NCI-H510A (cell line): Measurements from ENCODE around the gene ST6GAL1.
"Not testable (repeated sequence)": the region's sequence is repeated elsewhere in the genome, so short reads cannot be mapped to it uniquely, and the experiment has no call there.

Experiments used
- DNase-seq: peaks from one replicate; lab custom pipeline; 2025; lab: John Stamatoyannopoulos, UW

The ST6GAL1 gene

DNA sequence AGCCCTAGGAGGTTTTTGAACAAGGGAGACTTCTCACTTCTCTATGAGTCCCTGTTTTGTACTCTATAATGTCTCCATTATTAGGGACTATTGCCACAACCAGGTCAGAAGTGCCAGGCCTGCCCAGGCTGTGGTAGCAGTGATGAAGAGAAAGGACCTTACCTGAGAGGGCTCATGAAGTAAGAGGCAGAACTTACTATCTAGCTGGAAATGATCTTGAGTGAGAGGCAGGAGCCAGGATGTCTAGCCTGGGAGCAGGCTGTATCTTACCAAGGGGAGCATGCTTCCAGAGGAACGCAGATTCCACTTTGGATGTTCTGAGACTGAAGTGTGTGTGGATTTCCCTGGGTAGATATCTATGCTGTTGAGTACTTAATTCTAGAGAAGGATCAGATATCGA lies 115.7 kb downstream of the ST6GAL1 start:
- DNase-seq = no peak

DNA sequence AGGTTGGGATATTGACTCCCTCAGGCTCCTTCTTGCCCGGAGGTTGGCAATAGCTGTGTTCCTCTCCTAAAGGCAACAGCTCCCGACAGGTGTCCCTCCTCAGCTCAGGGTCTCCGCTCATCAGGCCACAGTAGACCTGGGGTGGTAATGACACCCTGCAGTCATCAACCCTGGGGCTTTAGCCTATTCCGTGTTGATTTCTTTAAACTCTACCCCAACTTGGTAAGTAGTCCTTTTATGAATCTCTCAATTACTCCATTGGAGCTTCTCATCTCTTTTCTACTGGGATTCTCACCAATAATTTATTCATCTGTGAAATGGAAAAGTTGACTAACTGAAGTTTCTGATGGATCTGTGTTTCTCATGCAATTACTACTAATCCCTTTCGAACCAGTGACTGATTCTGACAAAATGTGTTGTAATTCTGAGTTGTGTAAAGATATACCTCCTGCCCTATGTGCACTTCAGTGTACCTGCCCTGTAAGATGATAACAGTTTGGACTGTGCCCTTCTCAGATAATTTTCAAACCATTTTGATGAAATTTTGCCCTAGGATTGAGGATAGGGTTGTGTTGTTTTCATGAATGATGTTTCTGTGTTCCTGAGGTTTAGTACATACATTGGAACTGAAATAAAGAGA lies 119.3 kb downstream of the ST6GAL1 start:
- DNase-seq = no peak

DNA sequence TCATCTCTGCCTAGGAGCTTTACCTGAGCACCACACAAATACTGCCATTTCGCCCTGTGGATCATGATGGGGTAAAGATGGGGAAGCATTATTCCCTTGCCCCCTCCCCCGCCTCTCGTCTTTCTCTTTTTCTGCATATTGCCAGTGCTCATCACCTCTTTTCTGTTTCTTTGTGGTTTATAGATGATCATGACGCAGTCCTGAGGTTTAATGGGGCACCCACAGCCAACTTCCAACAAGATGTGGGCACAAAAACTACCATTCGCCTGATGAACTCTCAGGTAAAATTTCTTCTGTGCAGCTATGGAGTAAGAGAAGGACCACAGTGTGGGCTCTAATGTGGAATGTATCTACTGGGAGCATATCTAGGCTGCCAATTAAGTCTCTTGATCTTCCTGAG lies 120.7 kb downstream of the ST6GAL1 start:
- no peak for DNase-seq

DNA sequence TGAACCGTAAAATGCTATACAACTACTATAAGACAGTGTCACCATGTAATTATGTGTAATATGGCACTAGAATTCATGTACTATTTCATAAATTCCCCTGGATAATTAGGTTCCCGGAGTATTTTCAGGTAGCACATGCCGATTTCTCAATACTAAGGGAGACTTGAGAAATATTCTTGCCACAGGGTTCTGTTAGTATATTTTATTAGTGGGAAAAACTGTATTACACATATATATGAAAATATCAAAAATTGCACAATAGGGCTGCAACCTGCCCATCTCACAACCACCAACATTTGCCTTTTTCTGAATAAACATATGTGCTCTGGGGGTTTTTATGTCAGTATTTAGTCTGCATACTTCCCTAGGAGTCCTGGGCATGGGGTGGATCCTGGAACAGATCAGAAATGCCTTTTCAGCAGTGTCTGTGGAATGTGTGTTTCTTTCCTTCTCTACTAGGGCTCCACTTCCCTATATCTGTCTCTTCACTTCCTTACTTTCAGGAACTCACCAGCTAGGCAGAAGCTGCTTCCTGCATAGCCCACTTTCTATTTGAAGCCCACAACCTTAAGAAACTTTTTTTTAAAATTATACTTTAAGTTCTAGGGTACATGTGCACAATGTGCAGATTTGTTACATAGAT lies 121.5 kb downstream of the ST6GAL1 start:
- no peak for DNase-seq

DNA sequence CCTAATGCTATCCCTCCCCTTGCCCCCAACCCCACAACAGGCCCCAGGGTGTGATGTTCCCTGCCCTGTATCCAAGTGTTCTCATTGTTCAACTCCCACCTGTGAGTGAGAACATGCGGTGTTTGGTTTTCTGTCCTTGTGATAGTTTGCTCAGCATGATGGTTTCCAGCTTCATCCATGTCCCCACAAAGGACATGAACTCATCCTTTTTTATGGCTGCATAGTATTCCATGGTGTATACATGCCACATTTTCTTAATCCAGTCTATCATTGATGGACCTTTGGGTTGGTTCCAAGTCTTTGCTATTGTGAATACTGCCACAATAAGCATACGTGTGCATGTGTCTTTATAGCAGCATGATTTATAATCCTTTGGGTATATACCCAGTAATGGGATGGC lies 122.1 kb downstream of the ST6GAL1 start:
- not testable (repeated sequence) for DNase-seq

DNA sequence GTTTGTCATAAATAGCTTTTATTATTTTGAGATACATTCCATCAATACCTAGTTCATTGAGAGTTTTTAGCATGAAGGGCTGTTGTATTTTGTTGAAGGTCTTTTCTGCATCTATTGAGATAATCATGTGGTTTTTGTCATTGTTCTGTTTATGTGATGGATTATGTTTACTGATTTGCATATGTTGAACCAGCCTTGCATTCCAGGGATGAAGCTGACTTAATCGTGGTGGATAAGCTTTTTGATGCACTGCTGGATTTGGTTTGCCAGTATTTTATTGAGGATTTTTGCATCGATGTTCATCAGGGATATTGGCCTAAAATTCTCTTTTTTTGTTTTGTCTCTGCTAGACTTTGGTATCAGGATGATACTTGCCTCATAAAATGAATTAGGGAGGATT lies 124.1 kb downstream of the ST6GAL1 start:
- DNase-seq = not testable (repeated sequence)

DNA sequence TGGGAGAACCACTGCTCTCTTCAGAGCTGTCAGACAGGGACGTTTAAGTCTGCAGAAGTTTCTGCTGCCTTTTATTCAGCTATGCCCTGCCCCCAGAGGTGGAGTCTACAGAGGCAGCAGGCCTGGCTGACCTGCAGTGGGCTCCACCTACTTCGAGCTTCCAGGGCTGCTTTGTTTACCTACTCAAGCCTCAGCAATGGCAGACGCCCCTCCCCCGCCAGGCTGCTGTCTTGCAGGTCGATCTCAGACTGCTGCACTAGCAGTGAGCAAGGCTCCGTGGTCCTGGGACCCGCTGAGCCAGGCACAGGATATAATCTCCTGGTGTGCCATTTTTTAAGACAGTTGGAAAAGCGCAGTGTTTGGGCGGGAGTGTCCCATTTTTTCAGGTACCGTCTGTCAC lies 127.5 kb downstream of the ST6GAL1 start:
- DNase-seq = not testable (repeated sequence)

DNA sequence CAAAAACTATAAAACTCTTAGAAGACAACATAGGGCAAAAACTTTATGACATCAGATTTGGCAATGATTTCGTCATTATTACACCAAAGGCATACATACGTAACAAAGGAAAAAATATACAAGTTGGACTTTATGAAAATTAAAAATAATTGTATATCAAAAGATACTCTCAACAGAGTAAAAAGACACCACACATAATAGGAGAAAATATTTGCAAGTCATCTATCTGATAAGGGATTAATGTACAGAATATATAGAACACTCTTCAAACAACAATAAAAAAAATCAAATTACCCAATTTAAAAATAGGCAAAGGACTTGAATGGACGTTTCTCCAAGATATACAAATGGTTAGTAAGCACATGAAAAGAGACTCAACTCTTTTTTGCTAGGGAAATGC lies 131.4 kb downstream of the ST6GAL1 start:
- DNase-seq = no peak

DNA sequence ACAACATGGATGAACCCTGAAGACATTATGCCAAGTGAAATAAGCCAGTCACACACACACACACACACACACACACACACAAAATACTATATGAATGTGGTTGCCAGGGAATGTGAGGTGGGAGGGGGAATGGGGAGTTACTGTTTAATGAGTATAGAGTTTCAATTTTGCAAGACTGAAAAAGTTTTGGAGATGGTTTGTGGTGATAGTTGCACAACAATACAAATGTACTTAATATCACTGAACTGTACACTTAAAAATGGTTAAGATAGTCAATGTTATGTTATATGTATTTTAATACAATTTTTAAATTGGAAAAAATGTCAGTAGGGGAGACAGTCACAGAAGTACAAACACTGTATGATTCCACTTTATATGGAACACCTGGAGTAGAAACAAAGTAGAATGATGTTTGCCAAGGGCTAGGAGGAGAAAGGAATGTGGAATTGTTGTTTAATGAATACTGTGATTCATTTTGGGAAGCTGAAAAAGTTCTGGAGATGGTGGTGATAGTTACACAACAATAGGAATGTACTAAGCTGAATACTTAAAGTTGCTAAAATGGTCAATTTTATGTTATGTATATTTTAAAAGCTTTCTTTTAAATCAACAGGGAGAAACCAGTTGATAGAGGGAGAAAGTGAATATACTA lies 132.3 kb downstream of the ST6GAL1 start:
- no peak for DNase-seq

DNA sequence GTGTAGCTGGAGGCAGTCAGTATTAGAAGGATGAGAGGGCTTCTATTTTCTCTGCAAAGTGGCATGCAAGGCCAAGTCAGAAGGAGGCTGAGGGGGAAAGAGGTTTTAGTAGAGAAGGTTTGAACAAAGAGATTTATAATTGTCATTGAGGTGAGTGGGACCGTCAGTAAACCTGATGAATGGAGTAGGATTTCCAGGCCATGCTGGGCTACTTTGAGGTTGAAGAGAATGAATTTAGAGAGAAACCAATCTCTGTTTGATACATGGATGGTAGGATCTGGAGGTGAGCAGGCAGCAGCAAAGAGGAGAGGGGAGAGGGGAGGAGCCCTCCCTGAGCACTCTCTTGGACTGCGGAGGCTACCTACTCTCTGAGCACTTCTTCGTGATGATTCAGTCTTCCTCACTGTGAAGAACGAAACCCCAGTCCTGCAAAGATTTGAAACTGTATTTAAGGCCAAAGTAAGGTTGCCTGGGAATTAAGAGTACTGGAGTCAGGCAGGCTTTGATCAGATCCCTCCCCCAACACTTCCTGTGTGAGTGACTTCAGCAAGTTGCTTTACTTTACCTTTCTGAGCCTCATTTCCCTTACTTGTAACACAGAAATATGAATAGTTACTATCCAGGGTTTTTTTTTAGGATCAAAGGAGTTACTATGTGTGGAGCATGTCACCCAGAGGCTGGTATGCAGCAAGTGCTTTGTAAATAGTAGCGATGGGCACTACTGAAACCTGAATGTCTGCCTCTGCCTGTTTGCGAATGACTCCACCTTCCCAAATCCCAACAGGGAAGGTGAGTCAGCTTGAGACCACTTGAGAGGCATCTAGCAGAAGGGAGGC lies 133.2 kb downstream of the ST6GAL1 start:
- DNase-seq = no peak

DNA sequence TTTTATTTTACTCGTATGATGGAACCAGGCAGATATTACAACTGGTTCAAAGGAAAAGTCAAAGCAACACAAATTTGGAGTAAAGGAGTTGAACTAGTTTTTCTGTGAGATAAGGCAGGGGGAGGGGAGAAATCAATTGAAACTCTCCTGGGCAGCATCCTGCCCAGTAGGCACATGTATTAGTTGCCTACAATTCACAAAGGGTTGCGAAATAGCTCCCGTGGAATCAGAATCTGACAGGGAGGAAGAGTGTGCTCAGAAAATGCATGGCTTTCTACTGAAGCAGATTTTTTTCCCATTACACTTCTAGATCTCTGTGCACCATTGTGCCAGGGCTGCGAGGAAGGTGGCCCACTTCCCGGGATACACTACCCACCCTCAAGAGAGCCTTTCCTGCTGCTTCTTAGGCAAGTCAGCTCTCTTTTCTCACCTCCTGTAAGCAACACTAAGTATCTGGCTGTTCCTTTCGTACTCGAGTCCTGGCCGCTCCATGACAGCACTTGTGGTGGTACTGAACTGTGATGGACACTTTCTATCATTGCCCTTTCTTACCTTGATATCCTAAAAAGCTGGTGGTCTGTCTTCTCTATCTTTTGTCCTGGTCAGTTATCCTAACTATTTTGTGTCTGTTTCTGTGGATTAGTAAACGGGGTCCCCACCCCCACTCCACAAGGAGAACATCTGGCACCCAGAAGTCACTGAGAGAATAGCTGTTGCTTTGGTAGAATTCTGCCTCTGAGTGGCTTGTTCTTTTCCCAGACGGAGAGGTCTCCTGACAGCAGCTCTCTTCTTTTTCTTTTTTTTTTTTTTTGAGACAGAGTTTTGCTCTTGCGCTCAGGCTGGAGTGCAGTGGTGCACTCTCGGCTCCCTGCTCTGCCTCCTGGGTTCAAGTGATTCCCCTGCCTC lies 134.1 kb downstream of the ST6GAL1 start:
- DNase-seq = peak; percentile 13

DNA sequence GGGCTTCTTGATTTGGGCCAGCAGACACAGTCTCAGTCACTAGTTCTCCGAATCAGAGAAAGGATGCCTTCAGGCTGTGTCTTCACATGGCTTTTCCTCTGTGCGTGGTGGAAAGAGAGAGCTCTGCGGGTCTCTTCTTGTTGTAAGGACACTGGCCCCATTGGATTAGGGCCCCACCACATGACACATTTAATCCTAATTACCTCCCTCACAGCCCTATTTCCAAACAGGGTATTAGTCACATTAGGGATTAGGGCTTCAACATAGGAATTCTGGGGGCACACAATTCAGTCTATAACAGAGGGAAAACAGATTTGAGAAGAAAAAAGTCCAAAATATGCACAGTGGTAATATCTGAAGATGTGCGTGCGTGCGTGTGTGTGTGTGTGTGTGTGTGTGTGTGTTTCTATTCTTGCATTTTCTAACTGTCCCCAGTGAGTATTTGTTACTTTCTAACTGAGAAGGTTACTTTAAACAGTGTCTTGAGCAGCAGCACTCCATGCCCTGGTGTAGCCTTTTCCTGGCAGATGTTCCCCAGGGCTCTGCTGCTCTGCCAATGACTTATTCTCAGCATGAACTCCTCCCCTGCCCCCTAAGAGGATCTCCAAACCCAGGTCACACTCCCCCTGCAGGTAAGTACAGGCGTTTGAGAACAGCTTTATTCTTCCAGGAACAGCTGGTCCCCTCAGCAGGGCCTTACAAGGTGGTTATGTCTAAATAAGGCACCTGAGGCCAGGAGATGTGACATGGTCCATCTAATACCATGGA lies 136.1 kb downstream of the ST6GAL1 start:
- DNase-seq = peak; percentile 44

DNA sequence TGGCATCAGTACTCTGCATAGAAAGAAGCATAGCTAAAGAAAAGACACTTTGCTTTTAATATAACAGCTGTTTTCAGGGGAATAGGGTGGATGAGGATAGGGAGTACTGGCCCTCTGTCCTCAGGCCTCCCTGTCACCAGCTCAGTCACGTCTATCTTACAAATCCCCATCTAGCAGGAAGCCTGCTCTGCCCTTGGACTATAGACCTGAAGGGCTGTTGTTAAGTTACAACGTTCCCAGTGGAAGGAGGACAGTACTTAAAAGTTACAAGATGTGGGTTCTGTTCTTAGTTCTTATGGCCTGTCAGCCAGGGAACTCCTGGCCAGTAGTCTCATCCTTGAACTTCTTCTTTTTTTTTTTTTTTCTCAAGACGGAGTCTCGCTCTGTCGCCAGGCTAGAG lies 138.5 kb downstream of the ST6GAL1 start:
- no peak for DNase-seq

DNA sequence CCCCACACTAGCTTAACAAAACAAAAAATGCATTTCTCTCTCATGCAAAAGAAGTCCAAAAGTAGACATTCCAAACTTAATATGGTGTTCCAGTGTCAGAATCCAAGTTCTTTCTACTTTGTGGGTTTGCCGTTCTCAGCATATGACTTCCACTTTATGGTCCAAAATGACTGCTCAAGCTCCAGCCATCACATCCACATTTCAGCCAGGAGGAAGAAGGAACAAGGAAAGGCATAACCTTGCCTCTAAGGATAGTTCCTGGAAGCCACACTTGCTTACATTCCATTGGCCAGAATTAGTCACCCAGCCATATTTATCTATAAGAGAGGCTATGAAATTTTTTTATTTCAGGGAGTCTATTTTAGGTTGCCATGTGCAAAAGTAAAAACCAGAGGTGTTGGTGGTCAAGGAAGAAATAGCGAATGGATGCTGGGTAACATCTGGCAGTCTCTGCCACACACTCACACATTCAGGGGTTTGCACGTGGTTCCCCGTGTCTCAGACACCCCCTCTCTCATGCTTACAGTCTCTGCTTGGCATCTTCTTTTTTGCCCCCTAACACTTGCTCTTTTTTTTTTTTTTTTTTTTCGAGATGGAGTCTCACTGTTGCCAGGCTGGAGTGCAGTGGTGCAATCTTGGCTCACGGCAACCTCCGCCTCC lies 139.7 kb downstream of the ST6GAL1 start:
- DNase-seq = no peak

DNA sequence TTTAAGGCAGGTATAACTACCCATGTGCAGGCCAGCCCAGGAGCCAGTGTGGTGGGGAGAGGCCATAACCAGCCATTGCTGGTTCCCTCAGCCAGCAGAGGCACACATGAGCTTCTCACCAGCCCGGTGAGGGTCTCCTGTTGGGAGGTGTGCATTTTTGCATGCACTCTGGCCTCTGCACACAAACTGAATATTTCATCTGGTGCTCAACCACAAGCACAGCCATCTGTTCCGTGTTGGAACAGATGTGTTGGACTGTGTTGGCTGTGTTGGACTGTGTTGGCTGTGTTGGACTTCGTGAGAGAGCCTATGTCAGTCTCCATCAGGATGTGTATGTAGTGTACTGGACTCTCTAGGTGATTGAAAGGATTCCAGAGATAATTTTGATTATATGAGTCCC lies 141.8 kb downstream of the ST6GAL1 start:
- no peak for DNase-seq

DNA sequence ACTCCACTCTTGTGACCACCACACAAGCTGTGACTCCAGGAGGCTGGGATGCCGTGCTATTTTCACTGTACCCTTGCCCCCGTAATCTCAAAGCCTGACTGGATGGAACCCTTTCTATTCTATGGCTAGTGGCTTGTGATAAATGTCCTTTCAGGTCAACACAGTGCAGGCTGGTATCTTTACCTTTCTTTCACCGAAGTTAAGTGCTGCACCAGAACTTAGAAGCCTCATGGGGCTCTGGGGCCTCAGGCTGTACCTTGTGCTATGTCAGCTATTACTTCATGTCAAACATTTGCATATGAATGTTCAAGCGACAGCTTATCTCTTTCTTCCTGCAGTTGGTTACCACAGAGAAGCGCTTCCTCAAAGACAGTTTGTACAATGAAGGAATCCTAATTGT lies 142.2 kb downstream of the ST6GAL1 start:
- DNase-seq = no peak

DNA sequence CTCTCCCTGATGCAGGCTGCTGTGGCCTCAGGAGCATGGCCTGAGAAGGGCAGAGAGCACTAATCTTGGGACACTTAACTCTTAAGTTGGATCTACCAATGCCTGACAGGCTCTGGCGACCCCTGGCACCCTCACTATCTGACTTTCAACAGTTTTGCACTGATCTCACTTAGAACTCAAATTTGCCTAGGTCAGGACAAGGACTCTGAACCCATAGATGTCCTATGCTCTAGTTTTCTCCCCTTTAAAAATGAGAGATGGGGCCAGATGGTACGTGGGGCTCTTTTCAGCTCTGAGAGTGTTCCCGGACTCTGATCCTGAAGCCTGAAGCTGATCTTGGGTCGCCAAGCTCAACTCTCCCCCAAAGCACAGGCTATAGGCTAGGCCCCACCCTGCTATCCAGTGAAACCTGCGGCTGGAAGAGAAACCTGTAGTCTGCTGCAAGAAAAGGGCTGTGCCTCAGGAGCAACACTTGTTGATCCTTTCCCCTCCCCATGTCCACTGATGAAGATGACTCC lies 143.3 kb downstream of the ST6GAL1 start:
- no peak for DNase-seq

DNA sequence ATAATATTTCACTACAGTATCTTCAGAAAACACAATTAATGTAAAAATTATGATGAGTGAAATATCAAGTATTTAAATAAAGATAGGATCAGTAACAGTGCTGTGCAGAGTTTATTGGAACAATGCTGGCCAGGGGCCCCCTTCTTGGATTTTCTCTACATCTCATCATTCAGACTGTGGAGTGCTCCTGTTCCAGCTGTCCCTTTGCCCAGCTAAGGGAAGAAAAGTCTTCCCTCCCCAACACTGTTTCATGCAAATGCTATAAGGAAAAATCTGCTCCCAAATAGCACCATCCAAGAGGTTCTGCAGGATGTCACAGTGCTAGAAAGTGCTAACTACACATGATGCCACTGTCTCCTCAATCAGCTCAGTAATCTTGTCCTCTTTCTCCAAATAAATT lies 144.5 kb downstream of the ST6GAL1 start:
- DNase-seq = no peak

DNA sequence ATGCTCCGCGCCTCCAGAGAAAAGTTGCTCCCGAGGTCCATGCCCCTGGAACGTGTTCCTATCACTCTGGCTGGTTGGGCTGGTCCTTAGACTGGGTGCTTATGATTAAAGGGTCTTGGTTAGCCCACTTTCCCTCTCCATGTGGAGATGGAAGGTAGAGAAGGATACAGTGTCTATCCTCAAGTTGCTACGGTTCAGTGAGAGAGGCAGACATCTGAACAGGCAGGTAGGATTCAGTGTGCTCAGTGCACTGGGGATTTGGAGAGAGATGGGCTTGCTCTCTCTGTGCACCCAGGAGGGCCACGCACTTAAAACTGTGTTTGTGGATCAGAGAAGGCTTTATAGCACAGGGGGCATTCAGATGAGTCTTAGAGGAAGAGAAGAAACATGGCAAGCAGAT lies 146.0 kb downstream of the ST6GAL1 start:
- DNase-seq = no peak

DNA sequence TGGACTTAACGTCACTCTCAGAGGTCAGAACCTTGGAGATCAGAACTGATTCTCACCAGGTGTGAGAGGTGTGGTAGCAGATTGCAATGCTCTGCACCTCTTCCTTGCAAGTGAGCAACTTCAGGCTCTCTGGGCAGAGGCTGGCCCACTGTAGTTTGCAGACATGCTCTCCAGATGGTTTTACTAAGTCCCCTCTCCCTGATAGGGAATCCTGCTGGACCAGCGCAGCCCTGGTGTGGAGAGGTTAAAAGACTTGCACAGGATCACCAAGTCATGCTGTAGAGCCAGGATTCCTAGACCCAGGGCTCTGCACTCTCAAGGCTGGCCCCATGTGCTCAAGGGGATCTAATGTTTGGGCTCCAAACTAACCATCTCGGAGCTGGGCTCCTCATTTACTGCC lies 146.8 kb downstream of the ST6GAL1 start:
- DNase-seq = no peak
